ENCODE data around the gene MPV17L2.

Gene MPV17L2

GRCh38 chr19:18234194-18234593 is 41.2 kb downstream of the MPV17L2 start:
- Histone ChIP-seq H3K36me3 (replicated peaks; ENCODE audit: insufficient read depth, low read length) (no peaks in the 10 kb centered on the region), H3K79me2 (ENCODE audit: low read length) (no peaks in the 10 kb centered on the region), H3K9me3 (replicated peaks; ENCODE audit: insufficient read depth, low read length) (no peaks in the 10 kb centered on the region), H2AFZ (ENCODE audit: low read length) (no peak overlapping the region), H3K27me3 (replicated peaks; ENCODE audit: insufficient read depth, low read length) (peaks cover 50% of the 10 kb centered on the region), H3K4me3 (ENCODE audit: low read length) (no peak overlapping the region), H3K27ac (ENCODE audit: low read length) (no peak overlapping the region), H3F3A (ENCODE audit: insufficient read depth, low read length) (no peaks in the 10 kb centered on the region), H3K9ac (ENCODE audit: low read length) (no peak overlapping the region), H3K9me2 (replicated peaks; ENCODE audit: insufficient read depth, low read length) (no peaks in the 10 kb centered on the region), H3K4me2 (ENCODE audit: low read depth, low read length) (no peak overlapping the region), H3K4me1 (ENCODE audit: low read length) (no peaks in the 10 kb centered on the region), H4K20me1 (ENCODE audit: insufficient read depth, low read length) (no peaks in the 10 kb centered on the region)
- TF ChIP-seq, protein P1, sequence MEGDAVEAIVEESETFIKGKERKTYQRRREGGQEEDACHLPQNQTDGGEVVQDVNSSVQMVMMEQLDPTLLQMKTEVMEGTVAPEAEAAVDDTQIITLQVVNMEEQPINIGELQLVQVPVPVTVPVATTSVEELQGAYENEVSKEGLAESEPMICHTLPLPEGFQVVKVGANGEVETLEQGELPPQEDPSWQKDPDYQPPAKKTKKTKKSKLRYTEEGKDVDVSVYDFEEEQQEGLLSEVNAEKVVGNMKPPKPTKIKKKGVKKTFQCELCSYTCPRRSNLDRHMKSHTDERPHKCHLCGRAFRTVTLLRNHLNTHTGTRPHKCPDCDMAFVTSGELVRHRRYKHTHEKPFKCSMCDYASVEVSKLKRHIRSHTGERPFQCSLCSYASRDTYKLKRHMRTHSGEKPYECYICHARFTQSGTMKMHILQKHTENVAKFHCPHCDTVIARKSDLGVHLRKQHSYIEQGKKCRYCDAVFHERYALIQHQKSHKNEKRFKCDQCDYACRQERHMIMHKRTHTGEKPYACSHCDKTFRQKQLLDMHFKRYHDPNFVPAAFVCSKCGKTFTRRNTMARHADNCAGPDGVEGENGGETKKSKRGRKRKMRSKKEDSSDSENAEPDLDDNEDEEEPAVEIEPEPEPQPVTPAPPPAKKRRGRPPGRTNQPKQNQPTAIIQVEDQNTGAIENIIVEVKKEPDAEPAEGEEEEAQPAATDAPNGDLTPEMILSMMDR (IDR thresholded peaks at IDR 0.05; ENCODE audit: low read length), result no peak
- no peak for TF ChIP-seq EZH2phosphoT487 (IDR thresholded peaks at IDR 0.05; ENCODE audit: low read length)
- no peak for TF ChIP-seq EZH2 (optimal IDR thresholded peaks at IDR 0.05; ENCODE audit: low read depth, low read length)
- no peak for DNase-seq

DNA sequence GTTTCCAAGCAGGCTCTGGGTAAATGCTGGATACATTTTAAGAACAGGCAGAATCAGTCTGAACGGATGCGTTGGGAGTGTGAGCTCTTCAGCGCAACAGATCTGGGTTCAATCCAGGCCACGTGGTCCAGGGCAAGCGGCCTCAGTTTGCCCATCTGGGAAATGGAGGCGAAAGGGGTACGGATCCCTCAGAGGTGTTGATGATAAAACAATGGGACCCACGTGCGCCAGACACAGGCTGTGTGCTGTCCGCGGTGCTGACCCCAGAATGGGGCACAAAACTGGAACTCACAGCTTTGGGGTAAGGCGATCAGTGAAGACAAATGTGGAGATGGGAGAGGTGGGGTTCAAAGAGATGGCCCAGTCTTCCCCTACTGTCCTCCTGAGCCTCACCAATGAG is 46.3 kb downstream of the MPV17L2 start:
- no peaks in the 10 kb centered on the region for H3K79me2 ChIP-seq (ENCODE audit: low read length)
- H3K27me3 ChIP-seq (replicated peaks; ENCODE audit: insufficient read depth, low read length), result peaks cover 73% of the 10 kb centered on the region
- no peaks in the 10 kb centered on the region for H3K36me3 ChIP-seq (replicated peaks; ENCODE audit: insufficient read depth, low read length)
- DNase-seq, result no peak
- H3K9me2 ChIP-seq (replicated peaks; ENCODE audit: insufficient read depth, low read length), result no peaks in the 10 kb centered on the region
- H3F3A ChIP-seq (ENCODE audit: insufficient read depth, low read length), result no peaks in the 10 kb centered on the region
- no peak overlapping the region for H3K4me2 ChIP-seq (ENCODE audit: low read depth, low read length)
- H3K4me1 ChIP-seq (ENCODE audit: low read length), result no peaks in the 10 kb centered on the region
- TF ChIP-seq EZH2 (optimal IDR thresholded peaks at IDR 0.05; ENCODE audit: low read depth, low read length) (no peak), EZH2phosphoT487 (IDR thresholded peaks at IDR 0.05; ENCODE audit: low read length) (no peak)
- H3K9ac ChIP-seq (ENCODE audit: low read length), result no peak overlapping the region
- no peaks in the 10 kb centered on the region for H3K9me3 ChIP-seq (replicated peaks; ENCODE audit: insufficient read depth, low read length)
- H4K20me1 ChIP-seq (ENCODE audit: insufficient read depth, low read length), result no peaks in the 10 kb centered on the region
- H2AFZ ChIP-seq (ENCODE audit: low read length), result no peak overlapping the region
- no peak overlapping the region for H3K4me3 ChIP-seq (ENCODE audit: low read length)
- H3K27ac ChIP-seq (ENCODE audit: low read length), result no peak overlapping the region

GRCh38 chr19:18245297-18245696 is 52.3 kb downstream of the MPV17L2 start:
- Histone ChIP-seq H3K27ac (ENCODE audit: low read length) (no peak overlapping the region), H3K9ac (ENCODE audit: low read length) (no peak overlapping the region), H3K36me3 (replicated peaks; ENCODE audit: insufficient read depth, low read length) (no peaks in the 10 kb centered on the region), H3K4me2 (ENCODE audit: low read depth, low read length) (no peak overlapping the region), H3K27me3 (replicated peaks; ENCODE audit: insufficient read depth, low read length) (peaks cover 82% of the 10 kb centered on the region), H3F3A (ENCODE audit: insufficient read depth, low read length) (no peaks in the 10 kb centered on the region), H3K79me2 (ENCODE audit: low read length) (no peaks in the 10 kb centered on the region), H3K4me1 (ENCODE audit: low read length) (no peaks in the 10 kb centered on the region), H4K20me1 (ENCODE audit: insufficient read depth, low read length) (no peaks in the 10 kb centered on the region), H3K9me3 (replicated peaks; ENCODE audit: insufficient read depth, low read length) (no peaks in the 10 kb centered on the region), H3K4me3 (ENCODE audit: low read length) (no peak overlapping the region), H2AFZ (ENCODE audit: low read length) (no peak overlapping the region), H3K9me2 (replicated peaks; ENCODE audit: insufficient read depth, low read length) (no peaks in the 10 kb centered on the region)
- TF ChIP-seq EZH2 (optimal IDR thresholded peaks at IDR 0.05; ENCODE audit: low read depth, low read length), result no peak
- no peak for TF ChIP-seq EZH2phosphoT487 (IDR thresholded peaks at IDR 0.05; ENCODE audit: low read length)
- no peak for DNase-seq

Data from MM.1S (cell line).